ENCODE data around the gene TMEM42.
"Not testable (repeated sequence)": the region's sequence is repeated elsewhere in the genome, so short reads cannot be mapped to it uniquely, and the experiment has no call there.

The TMEM42 gene

DNA sequence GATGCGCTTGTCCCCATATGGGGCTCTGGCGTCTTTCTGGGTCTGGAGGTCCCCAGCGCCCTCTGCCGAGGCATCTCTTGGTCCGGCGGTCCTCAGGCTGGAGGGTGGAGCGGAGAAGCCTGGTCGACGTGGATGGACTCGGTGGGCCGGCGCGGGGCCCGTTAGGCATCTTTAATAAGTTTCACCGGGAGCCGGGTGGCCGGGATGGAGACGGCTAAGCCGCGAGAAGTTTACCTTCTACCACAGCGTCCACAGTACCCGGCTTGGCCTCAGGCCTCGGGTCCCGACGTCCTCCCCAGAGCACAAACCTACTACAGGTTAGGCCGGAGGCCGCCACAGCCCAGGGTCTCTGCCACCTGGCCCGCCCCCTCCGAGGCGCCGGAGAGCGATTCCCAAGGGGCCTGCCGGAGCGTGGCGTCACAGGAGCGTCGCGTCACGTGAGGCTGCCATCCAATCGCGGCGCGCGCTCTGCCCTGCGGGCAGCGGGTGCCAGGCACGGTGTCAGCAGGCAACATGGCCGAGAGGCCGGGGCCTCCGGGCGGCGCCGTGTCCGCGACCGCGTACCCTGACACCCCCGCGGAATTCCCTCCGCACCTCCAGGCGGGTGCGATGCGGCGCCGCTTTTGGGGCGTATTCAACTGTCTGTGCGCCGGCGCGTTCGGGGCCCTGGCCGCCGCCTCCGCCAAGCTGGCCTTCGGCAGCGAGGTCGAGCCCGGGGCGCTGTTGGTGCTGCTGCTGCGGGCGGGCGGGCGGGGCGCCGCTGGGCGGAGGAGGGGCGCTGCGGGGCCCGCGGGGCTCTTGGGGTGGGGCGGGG, at the start of gene TMEM42:
TSS of gene TMEM42 (plus strand) at position 501 of the 814 bp plus-strand sequence. CDS start at position 514, 13 bp downstream.
- FAIRE-seq = no peak

DNA sequence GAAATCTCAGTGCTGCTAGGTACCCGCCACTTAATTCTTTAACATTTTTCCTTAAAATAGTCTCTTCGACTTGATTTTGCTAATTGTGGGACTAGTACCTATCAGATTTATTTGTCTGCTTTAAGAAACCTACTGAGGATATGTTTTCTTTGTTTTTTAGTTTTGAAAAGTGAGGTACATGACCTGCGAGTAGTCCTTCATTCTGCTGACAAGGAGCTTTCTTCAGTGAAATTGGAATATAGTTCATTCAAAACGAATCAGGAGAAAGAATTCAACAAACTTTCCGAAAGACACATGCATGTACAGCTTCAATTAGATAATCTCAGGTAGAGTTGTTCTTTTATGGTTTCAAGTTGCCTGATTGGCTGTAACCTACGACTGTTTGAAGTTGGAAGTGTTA, 47.0 kb upstream of the TMEM42 start:
- no peak for FAIRE-seq

DNA sequence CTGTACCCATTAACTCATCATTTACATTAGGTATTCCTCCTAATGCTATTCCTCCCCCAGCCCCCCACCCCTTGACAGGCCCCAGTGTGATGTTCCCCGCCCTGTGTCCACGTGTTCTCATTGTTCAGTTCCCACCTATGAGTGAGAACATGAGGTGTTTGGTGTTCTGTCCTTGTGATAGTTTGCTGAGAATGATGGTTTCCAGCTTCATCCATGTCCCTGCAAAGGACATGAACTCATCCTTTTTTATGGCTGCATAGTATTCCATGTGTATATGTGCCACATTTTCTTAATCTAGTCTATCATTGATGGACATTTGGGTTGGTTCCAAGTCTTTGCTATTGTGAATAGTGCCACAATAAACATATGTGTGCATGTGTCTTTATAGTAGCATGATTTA, 45.4 kb upstream of the TMEM42 start:
- not testable (repeated sequence) for FAIRE-seq

DNA sequence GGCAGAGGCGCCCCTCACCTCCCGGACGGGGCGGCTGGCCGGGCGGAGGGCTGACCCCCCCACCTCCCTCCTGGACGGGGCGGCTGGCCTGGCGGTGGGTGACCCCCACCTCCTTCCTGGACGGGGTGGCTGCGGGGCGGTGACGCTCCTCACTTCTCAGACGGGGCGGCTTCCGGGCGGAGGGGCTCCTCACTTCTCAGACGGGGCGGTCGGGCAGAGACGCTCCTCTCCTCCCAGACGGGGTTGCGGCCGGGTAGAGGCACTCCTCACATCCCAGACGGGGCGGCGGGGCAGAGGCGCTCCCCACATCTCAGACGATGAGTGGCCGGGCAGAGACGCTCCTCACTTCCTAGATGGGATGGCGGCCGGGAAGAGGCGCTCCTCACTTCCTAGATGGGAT, 40.5 kb upstream of the TMEM42 start:
- not testable (repeated sequence) for FAIRE-seq

DNA sequence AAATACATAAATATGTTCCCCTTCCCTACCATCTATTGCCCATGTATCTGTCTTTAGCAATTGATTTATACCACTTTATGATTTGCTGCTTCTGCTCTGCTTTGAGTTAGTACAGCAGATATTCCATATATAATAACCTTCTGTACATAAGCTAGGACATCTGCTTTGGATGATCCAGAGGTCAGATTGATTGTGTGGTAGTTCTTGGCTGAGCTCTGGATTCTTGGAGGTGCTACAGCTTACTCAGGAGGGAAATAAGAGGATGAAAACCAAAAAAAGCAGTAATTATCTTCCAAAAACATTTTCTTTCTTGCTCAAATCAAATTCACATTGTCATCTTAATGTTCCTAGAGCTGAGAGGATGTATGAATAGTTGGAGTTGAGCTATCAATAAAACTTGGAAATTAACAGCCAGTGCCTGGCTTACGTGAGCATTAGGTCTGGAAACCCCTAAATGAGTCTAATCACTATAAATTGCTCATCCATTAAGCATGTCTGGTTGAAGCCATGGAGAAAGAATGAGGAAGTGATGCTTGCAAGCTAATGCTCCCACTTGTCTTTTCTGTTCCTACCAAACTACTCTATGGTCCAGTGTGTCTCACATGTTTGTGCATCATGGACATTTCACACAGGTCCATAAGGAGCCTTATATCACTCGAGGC, 36.3 kb upstream of the TMEM42 start:
- FAIRE-seq = no peak

DNA sequence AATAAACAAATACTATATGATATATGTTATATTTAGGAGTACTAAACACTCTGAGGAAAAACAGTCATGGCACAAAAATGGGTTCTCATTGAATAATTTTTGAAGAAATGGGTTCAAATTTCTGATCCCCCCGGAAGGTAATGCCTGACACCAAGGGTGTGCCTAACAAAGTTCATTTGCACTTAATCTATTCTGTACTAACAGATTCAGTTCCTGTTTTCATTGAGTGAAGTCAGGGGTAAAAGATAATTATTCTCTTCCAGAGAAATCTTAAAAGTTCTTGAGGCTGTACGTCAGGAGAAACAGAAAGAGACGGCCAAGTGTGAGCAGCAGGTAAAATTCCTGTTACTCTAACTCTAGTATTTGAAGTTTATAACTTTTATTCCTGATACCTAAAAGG, 34.5 kb upstream of the TMEM42 start:
- no peak for FAIRE-seq

DNA sequence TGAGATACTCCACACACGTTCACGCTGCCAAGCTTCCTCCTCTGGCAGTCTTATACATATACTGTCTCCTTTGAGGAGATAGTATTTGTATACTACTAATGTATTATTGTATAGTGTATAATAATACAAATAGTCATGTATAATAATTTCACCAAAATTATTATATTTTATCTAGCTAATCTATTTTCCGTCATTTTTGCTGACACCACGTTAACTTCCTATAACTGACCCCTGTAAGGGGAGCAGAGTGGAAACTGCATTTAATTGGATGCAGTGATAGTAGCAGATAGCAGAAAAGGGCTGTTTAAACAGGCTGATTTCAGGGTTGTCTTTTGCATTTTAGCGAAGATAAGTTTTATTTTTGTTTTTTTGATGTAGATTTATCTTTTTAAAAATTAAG, 30.5 kb upstream of the TMEM42 start:
- no peak for FAIRE-seq

DNA sequence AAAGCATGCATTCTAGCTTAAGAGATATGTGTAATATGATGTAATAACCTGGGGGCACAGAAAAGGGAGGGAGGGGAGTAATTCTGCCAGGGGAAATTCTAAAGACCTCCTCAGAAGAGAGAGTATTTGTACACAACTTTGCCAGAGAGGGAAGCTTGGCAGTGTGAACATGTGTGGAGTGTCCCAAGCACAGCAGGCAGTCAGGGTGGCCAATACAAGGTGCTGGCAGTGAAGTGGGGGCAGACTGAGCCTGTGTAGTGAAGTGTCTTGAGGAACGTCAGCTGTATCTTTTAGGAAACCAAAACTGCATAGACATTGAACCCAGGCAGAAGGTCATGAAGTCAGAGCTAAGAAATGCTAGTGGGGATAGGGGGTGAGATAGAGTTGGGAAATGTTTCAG, 29.7 kb upstream of the TMEM42 start:
- FAIRE-seq = no peak

DNA sequence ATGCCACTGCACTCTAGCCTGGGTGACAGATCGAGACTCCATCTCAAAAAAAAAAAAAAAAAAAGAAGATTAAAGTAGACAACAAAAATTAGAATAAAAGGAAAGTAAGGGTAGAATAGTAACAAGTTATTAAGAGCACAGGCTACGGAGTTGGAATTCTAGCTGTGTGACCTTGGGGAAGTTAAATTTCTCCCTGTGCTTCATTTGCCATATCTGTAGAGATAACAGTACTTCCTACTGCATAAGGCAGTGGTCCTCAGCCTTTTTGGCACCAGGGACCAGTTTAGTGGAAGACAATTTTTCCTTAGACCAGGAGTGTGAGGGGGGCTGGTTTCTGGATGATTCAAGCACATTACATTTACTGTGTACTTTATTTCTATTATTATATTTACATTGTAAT, 28.7 kb upstream of the TMEM42 start:
- FAIRE-seq = no peak

DNA sequence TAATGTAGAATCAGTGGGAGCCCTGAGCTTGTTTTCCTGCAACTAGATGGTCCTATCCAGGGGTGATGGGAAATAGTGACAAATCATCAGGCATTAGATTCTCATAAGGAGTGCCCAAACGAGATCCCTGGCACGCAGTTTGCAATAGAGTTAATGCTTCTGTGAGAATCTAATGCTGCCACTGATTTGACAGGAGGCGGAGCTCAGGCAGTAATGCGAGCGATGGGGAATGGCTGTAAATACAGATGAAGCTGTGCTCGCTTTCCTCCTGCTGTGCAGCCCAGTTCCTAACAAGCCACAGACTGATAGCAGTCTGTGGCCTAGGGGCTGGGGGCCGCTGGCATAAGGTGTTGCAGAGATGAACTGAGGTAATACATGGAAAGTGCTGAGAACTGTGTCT, 28.3 kb upstream of the TMEM42 start:
- no peak for FAIRE-seq

DNA sequence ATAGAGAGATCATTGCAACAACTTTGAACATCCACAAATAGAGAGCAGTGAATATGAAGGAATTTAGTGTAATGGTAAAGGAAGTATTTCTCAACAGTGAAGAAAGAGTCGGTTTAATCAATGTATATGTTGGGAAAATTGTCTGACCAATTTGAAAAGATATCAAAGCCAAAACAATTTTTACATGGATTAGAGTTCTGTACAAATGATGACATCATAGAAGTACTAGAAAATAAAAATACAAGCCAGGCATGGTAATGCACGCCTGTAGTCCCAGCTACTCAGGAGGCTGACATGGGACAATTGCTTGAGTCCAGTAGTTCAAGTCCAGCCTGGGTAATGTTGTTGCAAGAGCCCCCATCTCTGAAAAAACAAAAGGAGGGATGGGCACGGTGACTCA, 26.0 kb upstream of the TMEM42 start:
- no peak for FAIRE-seq

DNA sequence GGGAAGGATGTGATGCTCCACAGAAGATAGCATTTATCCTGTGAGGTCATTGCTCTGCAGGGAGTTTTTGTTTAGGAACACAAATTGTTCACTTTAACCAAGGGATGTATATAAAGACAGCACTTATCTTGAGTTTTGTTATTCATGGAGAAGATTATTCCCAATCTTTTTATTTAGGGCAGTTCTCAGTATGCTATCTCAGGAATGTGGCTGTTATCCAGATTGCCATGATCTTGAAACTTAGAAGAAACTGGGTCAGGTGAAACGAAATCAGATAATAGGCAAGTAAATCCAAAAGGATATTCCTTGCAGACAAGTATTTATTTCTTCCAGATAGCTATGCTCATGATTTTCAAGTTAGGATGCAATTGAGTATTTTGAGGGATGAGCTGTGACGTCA, 19.3 kb upstream of the TMEM42 start:
- no peak for FAIRE-seq

DNA sequence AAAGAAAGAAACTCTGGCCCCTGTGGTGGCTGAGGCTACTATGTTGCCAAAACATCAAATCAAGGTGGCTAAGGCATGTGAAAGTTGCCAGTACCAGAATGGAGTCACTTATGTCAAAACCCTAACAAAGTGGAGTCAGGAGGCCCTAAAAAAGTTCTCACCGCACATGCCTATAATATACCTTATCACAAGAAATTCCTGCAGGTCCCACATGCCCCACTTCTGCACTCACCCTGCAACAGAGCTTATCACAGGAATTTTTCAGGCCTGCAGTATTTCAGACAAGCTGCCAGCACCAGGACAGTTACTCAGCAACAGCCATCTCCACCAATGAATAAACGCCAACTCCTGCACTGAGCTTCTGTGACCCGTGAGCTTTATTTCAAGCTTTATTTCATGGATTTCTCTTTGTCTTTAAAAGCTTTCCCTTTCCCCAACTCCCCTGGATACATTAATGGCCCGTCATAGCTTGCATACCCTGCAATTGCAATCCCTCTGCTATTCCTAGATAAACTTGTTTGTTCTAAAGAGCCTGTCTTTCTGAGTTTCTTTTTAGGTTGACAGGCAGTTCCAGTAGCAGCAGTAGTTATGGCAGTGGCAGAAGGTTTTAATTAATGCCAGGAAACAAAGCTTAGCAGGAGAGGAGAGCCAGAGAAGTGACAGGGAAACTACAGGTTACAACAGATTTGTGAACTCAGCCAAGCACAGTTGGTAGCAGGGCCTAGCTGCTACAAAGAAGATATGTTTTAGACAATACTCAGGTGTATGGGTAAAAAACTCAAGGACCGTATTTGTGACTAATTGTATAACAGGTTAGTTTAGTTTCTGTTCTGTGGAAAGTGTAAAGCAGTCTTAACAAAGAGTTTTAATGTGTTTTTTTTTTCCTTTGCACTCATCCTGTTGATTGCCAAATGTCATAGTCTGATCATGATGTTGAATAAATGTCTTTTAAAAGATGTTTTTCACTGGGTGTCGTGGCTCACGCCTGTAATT, 15.9 kb upstream of the TMEM42 start:
- no peak for FAIRE-seq

DNA sequence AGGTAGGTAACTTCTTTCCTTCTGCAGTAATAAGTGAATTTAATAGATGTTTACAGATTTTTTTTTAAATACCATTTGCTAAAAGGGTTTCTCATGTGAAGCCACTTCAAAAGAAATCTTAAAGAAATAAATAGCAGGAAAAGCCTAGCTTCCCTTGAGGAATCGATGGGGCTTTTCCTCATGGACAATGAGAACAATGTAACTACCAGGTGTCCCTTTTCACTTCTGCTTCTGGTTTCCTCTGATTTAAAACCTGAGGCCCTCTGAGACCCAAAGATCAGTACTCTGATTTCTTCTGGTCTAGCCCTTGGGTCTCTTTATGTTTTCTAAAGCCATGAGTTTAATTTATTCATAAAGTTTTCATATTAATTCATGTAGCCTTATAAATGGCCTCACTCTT, 13.1 kb upstream of the TMEM42 start:
- no peak for FAIRE-seq

DNA sequence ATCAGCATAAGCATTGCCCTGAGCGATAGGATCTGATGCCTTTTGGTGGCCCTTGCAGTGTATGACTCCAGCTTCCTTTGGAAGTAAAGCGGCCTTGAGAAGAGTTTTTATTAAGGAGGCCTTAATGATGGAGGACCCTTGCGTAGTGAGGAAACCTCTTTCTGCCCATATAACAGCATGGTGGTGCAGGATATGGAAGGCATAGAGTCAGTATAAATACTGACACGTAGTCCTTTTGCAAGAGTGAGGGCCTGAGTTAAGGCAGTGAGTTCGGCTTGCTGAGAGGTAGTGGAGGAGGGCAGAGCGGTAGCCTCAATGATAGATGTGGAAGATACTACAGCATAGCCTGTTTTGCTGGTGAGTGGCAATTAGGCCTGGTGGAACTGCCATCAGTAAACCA, 5.0 kb upstream of the TMEM42 start:
- FAIRE-seq = not testable (repeated sequence)

DNA sequence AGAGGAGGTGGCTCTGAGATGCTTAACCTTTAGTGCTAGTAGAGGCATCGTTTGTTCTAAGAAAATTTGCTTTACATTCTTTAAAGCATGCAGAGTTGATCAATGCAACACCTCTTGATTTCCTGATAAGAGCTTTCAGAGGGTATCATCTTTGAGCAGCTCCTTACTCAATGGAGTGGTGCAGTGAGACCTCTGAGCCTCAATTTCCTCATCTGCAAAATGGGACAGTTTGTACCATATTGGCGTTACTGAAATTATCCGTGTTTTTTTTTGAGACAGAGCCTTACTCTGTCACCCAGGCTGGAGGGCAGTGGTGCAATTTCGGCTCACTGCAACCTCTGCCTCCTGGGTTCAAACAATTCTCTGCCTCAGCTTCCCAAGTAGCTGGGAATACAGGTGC, 1.6 kb upstream of the TMEM42 start:
- no peak for FAIRE-seq

DNA sequence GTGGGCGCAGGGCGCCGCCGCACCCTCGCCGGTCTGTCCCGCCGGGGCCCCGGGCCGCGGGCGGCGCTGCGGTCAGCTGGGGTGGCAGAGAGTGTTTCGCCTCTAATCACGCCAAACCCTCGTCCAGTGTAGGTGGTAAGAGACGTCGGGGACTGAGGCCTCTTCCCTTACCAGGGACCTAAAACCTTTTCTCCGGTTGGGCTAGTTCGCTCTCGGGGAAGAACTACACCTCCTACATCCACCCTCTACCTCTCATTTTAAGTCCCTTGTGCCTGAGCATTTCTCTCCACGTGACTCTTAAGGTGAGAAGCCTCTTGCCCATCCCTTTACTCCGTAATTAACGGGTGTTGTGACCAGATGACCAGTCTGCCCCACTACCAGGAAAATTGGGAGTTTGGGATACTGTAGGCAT, 520 bp downstream of the TMEM42 start:
- no peak for FAIRE-seq

DNA sequence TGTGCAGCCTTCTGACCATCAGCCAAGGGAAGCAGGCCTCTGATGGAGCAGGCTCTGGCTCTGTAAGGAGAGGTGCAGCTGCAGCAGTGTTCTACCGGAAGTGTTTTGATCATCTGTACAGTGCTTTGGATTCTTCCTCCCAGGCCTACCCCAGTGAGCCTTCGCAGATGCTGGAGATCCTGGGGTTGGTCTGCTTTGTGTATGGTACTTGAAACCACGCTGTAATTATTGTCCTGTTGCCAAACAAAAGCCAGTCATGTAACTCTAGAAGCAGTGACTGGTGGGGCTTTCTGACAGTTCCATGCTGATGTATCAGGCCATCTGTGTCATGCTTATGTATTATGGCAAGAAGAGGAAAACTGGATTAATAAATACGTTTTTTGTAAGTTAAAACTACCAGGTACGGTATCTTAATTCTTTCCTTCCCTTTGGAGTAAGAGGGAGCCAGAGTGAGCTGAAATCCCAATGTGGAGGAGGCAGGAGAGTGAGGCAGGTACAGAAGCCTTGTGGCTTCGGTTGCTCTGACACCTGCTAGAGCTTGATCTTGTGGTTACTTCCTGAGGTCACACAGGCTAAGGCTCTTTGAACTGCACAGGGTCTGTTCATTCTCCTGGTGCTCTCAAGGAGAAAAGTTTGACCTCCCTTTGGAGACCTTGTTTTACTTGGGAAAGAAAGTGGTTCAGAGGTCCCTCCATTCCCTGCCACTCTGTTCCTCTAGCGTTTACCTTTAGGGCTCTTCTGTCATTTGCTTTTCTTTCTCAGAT, 3.7 kb downstream of the TMEM42 start:
- FAIRE-seq = no peak

DNA sequence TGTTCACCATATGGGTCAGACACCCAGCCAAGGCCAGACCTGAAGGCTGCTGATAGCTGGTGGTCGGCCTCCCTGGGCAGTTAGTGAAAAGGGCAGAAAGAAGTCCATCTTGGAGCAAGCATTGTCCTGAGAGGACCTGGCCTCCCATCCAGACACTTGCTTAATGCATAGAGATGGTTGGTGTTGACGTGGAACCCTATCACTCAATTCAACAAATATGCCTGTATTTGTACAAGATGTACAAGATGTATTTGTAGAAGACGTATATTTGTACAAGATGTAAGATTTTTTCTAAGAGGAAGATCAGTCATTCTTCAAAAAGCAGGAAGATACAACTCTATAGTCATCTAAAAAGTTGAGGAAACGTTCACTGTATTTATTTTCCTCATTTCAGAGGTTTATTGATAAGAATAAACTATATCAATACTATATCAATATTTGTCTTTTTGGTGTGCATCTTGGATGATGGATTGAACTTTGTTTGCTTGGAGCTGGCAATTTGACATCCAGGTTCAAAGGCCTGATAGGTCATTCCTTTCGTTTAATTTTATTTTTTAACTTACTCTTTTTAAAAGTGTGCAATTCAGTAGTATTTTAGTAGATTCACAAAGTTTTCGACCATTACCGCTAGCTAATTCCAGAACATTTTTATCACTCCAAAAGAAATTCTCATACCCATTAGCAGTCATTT, 5.9 kb downstream of the TMEM42 start:
- FAIRE-seq = no peak

DNA sequence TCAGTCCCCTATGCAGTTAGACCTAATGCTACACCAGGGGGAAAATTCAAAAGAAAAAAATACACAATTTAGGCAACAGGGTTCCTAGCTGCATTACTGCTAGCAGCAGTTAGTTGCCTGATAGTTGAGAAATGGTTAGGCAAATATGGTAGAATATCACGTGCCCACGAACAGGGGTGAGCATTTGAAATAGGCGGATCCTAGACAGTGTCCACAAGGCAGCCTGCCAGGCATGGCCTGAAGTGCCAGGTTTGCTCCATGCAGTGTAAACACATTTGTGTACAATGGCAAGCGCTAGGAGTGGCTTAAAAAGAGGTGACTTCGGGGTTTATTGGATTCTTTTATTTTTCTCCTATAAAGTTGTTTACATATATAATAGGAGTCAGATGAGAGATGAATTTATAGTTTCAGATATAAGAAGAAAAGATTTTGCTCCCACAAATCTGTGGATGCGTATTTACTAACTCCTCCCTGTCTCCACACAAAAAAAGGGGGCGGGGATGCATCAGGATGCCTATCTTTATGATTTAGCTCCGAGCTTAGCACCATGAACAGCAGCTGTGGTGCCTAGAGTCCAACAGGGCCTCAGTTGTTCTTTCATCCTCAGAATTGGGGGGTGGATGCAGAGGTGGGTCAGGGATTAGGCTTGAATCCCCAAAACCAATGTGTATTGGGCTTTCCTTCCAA, 8.8 kb downstream of the TMEM42 start:
- no peak for FAIRE-seq

DNA sequence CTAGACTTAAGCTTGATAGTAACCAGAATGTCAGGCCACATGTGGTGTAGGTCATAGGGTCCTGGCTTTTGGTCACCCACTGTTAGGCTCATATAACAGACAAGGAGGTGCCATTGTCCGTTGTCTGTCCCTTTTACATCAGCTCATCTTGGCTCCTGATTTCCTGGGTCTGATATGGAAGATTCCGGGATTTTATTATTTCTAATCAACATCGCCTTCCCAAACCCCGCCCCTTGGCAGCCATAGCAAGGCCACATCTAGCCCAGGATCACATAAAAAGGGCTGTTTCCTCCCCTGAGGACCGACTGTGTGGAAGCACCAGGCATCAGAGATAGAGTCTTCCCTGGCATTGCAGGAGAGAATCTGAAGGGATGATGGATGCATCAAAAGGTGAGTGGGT, 12.6 kb downstream of the TMEM42 start, which contains the start of gene TGM4:
TSS of gene TGM4 (plus strand) at position 301 of the 400 bp plus-strand sequence. CDS start at position 372, 71 bp downstream.
- FAIRE-seq = no peak

Data from TTC549 (cell line).